ENCODE data around the gene GPC6. TPM values are rescaled to one million over a fixed set of nuclear protein-coding genes. Genes with fewer than 3 reads are reported as not detected.

Gene GPC6
- total and polyA plus RNA-seq, 2 donors (not counting 3 experiments of a cell fraction or from before 2014, with no cell fraction given): 0.01 TPM; not detected in 1

DNA sequence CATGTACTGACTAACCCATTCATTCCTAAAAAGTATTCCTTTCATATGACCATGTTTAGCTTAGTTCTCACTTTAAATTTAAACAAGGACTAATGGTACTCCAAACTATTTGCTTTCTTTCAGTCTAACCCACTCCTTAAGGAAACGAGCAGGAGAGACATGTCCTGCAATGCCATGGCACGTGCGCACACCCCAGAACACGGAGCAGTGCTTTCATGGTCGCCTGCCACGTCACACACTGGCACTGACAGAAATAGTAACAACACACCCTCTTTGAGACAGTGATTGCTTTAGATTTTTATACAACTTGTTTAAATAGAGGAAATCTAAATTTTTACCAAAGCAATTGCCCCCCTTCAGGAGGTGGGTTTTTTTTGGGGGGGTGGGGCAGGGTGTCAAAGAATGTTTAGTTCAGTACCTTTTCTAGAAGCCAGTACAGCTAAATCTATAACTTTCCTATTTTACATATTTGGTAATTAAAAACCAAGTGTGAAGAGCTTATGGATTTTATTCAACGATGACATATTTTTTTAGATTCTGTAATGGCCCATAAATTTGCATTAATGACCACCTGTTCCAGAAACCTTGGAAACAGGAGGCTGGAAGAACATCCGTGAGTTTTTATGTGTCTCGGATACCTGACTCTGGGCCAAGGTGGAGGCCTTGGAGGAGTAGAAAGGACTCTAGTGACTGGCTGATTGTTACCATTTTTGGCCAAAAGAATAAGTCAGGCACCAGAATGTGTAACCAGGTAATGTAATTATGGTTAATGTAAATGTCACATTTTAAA lies 1005.7 kb downstream of the GPC6 start:
- TF ChIP-seq POLR2AphosphoS5 (IDR thresholded peaks at IDR 0.05; ENCODE audit: insufficient read depth, low read depth, low read length) (no peak), POLR2A (IDR thresholded peaks at IDR 0.05; ENCODE audit: low read depth, low read length) (no peak), FOS (IDR thresholded peaks at IDR 0.05; ENCODE audit: borderline replicate concordance, insufficient read depth, low read length) (no peak), EZH2 (IDR thresholded peaks at IDR 0.05; ENCODE audit: borderline replicate concordance, low read depth, low read length, severe bottlenecking) (no peak), JUN (IDR thresholded peaks at IDR 0.05; ENCODE audit: borderline replicate concordance, insufficient read depth, insufficient read length, low read depth) (no peak), MYC (IDR thresholded peaks at IDR 0.05; ENCODE audit: low read depth, low read length) (no peak), GATA2 (IDR thresholded peaks at IDR 0.05; ENCODE audit: insufficient read depth, insufficient read length, low read depth, low read length) (no peak)
- TF ChIP-seq, protein P1, sequence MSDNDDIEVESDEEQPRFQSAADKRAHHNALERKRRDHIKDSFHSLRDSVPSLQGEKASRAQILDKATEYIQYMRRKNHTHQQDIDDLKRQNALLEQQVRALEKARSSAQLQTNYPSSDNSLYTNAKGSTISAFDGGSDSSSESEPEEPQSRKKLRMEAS (IDR thresholded peaks at IDR 0.05; ENCODE audit: insufficient read depth, insufficient read length): no peak
- TF ChIP-seq, protein P2, sequence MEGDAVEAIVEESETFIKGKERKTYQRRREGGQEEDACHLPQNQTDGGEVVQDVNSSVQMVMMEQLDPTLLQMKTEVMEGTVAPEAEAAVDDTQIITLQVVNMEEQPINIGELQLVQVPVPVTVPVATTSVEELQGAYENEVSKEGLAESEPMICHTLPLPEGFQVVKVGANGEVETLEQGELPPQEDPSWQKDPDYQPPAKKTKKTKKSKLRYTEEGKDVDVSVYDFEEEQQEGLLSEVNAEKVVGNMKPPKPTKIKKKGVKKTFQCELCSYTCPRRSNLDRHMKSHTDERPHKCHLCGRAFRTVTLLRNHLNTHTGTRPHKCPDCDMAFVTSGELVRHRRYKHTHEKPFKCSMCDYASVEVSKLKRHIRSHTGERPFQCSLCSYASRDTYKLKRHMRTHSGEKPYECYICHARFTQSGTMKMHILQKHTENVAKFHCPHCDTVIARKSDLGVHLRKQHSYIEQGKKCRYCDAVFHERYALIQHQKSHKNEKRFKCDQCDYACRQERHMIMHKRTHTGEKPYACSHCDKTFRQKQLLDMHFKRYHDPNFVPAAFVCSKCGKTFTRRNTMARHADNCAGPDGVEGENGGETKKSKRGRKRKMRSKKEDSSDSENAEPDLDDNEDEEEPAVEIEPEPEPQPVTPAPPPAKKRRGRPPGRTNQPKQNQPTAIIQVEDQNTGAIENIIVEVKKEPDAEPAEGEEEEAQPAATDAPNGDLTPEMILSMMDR (IDR thresholded peaks at IDR 0.05; ENCODE audit: extremely low read depth in 1 of 2, insufficient read depth in 1 of 2, low read depth in 1 of 2, low read length in 2 of 2): no peak
- Histone ChIP-seq H3K4me2 (ENCODE audit: insufficient read depth, low read length) (no peak overlapping the region), H3K27me3 (ENCODE audit: control insufficient read depth in 2 of 2, insufficient read depth in 2 of 2, low read length in 2 of 2) (no peaks in the 10 kb centered on the region), H3K9me1 (replicated peaks; ENCODE audit: control insufficient read depth, extremely low read depth, insufficient read depth, low read length) (no peaks in the 10 kb centered on the region), H3K9ac (replicated peaks; ENCODE audit: extremely low read depth, insufficient read depth, low read length) (no peak overlapping the region), H2AFZ (ENCODE audit: low read depth, low read length) (no peak overlapping the region), H3K27ac (ENCODE audit: insufficient read depth, low read depth, low read length) (no peak overlapping the region), H3K9me3 (replicated peaks; ENCODE audit: control insufficient read depth, insufficient read depth, low read length) (no peaks in the 10 kb centered on the region), H3K36me3 (ENCODE audit: control insufficient read depth in 2 of 2, extremely low read depth in 1 of 2, insufficient read depth in 2 of 2, low read length in 2 of 2) (no peaks in the 10 kb centered on the region), H3K4me3 (replicated peaks in 1 of 3; ENCODE audit: insufficient read depth in 1 of 3, low read depth in 1 of 3, low read length in 3 of 3) (no peak overlapping the region), H3K79me2 (ENCODE audit: control insufficient read depth, insufficient read depth, low read length) (no peaks in the 10 kb centered on the region), H3K4me1 (ENCODE audit: control insufficient read depth, extremely low read depth, insufficient read depth, low read length) (no peaks in the 10 kb centered on the region), H4K20me1 (replicated peaks; ENCODE audit: control insufficient read depth, extremely low read depth, insufficient read depth, low read length) (no peaks in the 10 kb centered on the region)
- DNase-seq (ENCODE audit: low read depth, low spot score) (no peak), FAIRE-seq (no peak)
- BruUV-seq (replicated peaks): no TSS peak
- ChIA-PET CTCF (no interaction called here), POLR2A (no interaction called here)
- dilution Hi-C loops (cut with MboI; ENCODE audit: extremely low pct_ligation_motif_present, low sequenced_read_pairs) (no loop called here), intact Hi-C loops (cut with micrococcal nuclease) (loop anchor here (5.0 kb wide), 1 partner anchor 80 kb away; no protein-coding TSS in a partner anchor)

Measured in endothelial cell of umbilical vein (primary cell).